Right lobe of liver (tissue), 4 donors: Measurements from ENCODE around the gene CLCN4.

Source experiments
- POLR2A ChIP-seq: fragments of 450-650 bp; IDR thresholded peaks from one replicate; pipeline ENCODE4 v1.6.1; 2017; ENCODE audit warnings: antibody characterized with exemption, mild to moderate bottlenecking
- TF ChIP-seq, protein P1 (sequence below), 4 donors: fragments of 200-600 bp in 3 of 4; fragments of 450-650 bp in 1 of 4; IDR thresholded peaks; one replicate each; pipeline versions ENCODE4 v1.5.1 to v1.8.0; 2016 to 2022; ENCODE audit warnings: antibody characterized with exemption in 4 of 4, mild to moderate bottlenecking in 2 of 4
- donor health status: DM: no; HTN: no; CAD: no.
- donor health status: DM: no; HTN: no; CAD: no.
- donor health status: DM: no; HTN: yes; CAD: no.

GRCh38 chrX:10177601-10178000 lies 20.8 kb downstream of the CLCN4 start:
- TF ChIP-seq, protein P1, sequence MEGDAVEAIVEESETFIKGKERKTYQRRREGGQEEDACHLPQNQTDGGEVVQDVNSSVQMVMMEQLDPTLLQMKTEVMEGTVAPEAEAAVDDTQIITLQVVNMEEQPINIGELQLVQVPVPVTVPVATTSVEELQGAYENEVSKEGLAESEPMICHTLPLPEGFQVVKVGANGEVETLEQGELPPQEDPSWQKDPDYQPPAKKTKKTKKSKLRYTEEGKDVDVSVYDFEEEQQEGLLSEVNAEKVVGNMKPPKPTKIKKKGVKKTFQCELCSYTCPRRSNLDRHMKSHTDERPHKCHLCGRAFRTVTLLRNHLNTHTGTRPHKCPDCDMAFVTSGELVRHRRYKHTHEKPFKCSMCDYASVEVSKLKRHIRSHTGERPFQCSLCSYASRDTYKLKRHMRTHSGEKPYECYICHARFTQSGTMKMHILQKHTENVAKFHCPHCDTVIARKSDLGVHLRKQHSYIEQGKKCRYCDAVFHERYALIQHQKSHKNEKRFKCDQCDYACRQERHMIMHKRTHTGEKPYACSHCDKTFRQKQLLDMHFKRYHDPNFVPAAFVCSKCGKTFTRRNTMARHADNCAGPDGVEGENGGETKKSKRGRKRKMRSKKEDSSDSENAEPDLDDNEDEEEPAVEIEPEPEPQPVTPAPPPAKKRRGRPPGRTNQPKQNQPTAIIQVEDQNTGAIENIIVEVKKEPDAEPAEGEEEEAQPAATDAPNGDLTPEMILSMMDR (IDR thresholded peaks at IDR 0.05), result no peak
- TF ChIP-seq POLR2A, result no peak
